GM23338 (cell line): ENCODE measurements around the gene NEURL1. TPM values are rescaled to one million over a fixed set of nuclear protein-coding genes. Genes with fewer than 3 reads are reported as not detected.

Source experiments
- ATAC-seq: fragments of 200-7000 bp; cut with Tn5 transposase; 3 replicates; pipeline ENCODE4 v1.9.1; 2020
- DNase-seq: peaks from one replicate; pipeline ENCODE4 v3.0.0-alpha.2; 2015; ENCODE audit warnings: low spot score
- H2AFZ ChIP-seq: fragments of 200-600 bp; sonication (generic); 2 replicates; pipeline ENCODE4 v1.8.0; 2016; ENCODE audit warnings: antibody characterized with exemption, mild to moderate bottlenecking, moderate library complexity
- H3F3A ChIP-seq: fragments of 200-600 bp; sonication (generic); replicated peaks from 2 replicates; pipeline ENCODE4 v1.8.0; 2017; ENCODE audit warnings: antibody characterized with exemption, mixed run types, low read depth
- H3K27ac ChIP-seq: fragments of 200-600 bp; sonication (generic); 2 replicates; pipeline ENCODE4 v1.6.1; 2016; ENCODE audit warnings: low read depth
- H3K27me3 ChIP-seq: fragments of 200-600 bp; sonication (generic); 2 replicates; pipeline ENCODE4 v1.8.0; 2016; ENCODE audit warnings: mild to moderate bottlenecking, mixed run types, moderate library complexity; ENCODE audit not compliant: insufficient read depth
- H3K36me3 ChIP-seq: fragments of 200-600 bp; sonication (generic); 2 replicates; pipeline ENCODE4 v1.8.0; 2016; ENCODE audit warnings: mild to moderate bottlenecking; ENCODE audit not compliant: insufficient read depth
- H3K4me1 ChIP-seq: fragments of 200-600 bp; sonication (generic); 2 replicates; pipeline ENCODE4 v1.8.0; 2016; ENCODE audit warnings: mild to moderate bottlenecking, moderate library complexity; ENCODE audit not compliant: insufficient read depth
- H3K4me2 ChIP-seq: fragments of 200-600 bp; sonication (generic); 2 replicates; pipeline ENCODE4 v1.7.1; 2017; ENCODE audit warnings: mixed run types
- H3K4me3 ChIP-seq: fragments of 200-600 bp; sonication (generic); 2 replicates; pipeline ENCODE4 v1.6.1; 2016; ENCODE audit warnings: mixed run types
- H3K79me2 ChIP-seq: fragments of 200-600 bp; sonication (generic); replicated peaks from 2 replicates; pipeline ENCODE4 v1.8.0; 2017; ENCODE audit warnings: mild to moderate bottlenecking; ENCODE audit not compliant: insufficient read depth
- H3K9me2 ChIP-seq: fragments of 200-600 bp; sonication (generic); 2 replicates; pipeline ENCODE4 v1.8.0; 2017; ENCODE audit not compliant: insufficient read depth
- H4K20me1 ChIP-seq: fragments of 200-600 bp; sonication (generic); replicated peaks from 2 replicates; pipeline ENCODE4 v1.8.0; 2017; ENCODE audit warnings: mild to moderate bottlenecking; ENCODE audit not compliant: insufficient read depth
- H3K27ac Mint-ChIP-seq: 2 replicates; pipeline ENCODE4 v1.8.0; 2020; ENCODE audit warnings: inconsistent platforms, mild to moderate bottlenecking, moderate library complexity, mixed read lengths
- H3K27me3 Mint-ChIP-seq: 3 replicates; pipeline ENCODE4 v1.8.0; 2022; ENCODE audit warnings: low read depth, mild to moderate bottlenecking, moderate library complexity, mixed read lengths, inconsistent platforms; ENCODE audit not compliant: insufficient read depth, poor library complexity
- H3K36me3 Mint-ChIP-seq: 3 replicates; pipeline ENCODE4 v1.8.0; 2021; ENCODE audit warnings: low read depth, mild to moderate bottlenecking, inconsistent platforms, moderate library complexity, mixed read lengths
- H3K4me1 Mint-ChIP-seq: 3 replicates; pipeline ENCODE4 v1.8.0; 2020; ENCODE audit warnings: mild to moderate bottlenecking, inconsistent platforms, mixed read lengths
- H3K4me3 Mint-ChIP-seq: 3 replicates; pipeline ENCODE4 v1.8.0; 2021; ENCODE audit warnings: moderate library complexity, mild to moderate bottlenecking, inconsistent platforms, mixed read lengths
- H3K9me3 Mint-ChIP-seq: 3 replicates; pipeline ENCODE4 v1.8.0; 2020; ENCODE audit warnings: moderate library complexity, mild to moderate bottlenecking, inconsistent platforms, mixed read lengths
- ETS1 ChIP-seq: IDR thresholded peaks from 2 replicates; pipeline ENCODE4 v1.6.1; 2016; ENCODE audit warnings: antibody characterized with exemption
- JUNB ChIP-seq: IDR thresholded peaks from one replicate; pipeline ENCODE4 v1.6.1; 2016; ENCODE audit warnings: antibody characterized with exemption; ENCODE audit not compliant: unreplicated experiment
- NANOG ChIP-seq: IDR thresholded peaks from 2 replicates; pipeline ENCODE4 v1.6.1; 2016; ENCODE audit warnings: antibody characterized with exemption, borderline replicate concordance
- POLR2AphosphoS5 ChIP-seq: IDR thresholded peaks from 2 replicates; pipeline ENCODE4 v1.6.1; 2016; ENCODE audit warnings: antibody characterized with exemption, low read depth
- polyA plus RNA-seq: library from polyadenylated mRNA; unstranded; fragments of >200 nt; fragmentation: Nextera tagmentation; extraction: Ambion mirVana; gene quantifications from 2 replicates; pipeline ENCODE4 v1.2.1, GENCODE V29; 2016
- total RNA-seq: library from RNA; depleted of rRNA; stranded (reverse); fragments of >200 nt; shearing (Covaris generic); gene quantifications from 2 replicates; pipeline ENCODE4 v1.2.3, GENCODE V29; 2014
- TF ChIP-seq, protein P1 (sequence below), 2 experiments: fragments of 200-600 bp in 1 of 2; sonication (generic) in 1 of 2; conservative IDR thresholded peaks; 2 replicates each; pipeline versions ENCODE4 v1.5.1 to v1.6.1; 2016 to 2017; ENCODE audit warnings: antibody characterized with exemption in 2 of 2, low read depth in 2 of 2, mild to moderate bottlenecking in 2 of 2, moderate library complexity in 1 of 2

The NEURL1 gene
- total and polyA plus RNA-seq, 2 experiments from 2014 or later = 0.82 to 1.1 TPM

GRCh38 chr10:103564776-103565520 is 71.4 kb downstream of the NEURL1 start:
- Histone ChIP-seq H3K9me2 (no peaks in the 10 kb centered on the region), H3K36me3 (no peaks in the 10 kb centered on the region), H3K4me3 (no peak overlapping the region), H3K27ac (no peak overlapping the region), H3K27me3 (no peaks in the 10 kb centered on the region), H3K79me2 (no peaks in the 10 kb centered on the region), H2AFZ (no peak overlapping the region), H3K4me1 (no peaks in the 10 kb centered on the region), H4K20me1 (no peaks in the 10 kb centered on the region), H3F3A (no peaks in the 10 kb centered on the region), H3K4me2 (no peak overlapping the region)
- DNase-seq (peak; percentile 87), ATAC-seq (peak; percentile 96)
- H3K9me3 Mint-ChIP-seq = no peaks in the 10 kb centered on the region
- H3K27me3 Mint-ChIP-seq = peaks cover 4% of the 10 kb centered on the region
- no peak overlapping the region for H3K4me3 Mint-ChIP-seq
- no peak overlapping the region for H3K27ac Mint-ChIP-seq
- H3K4me1 Mint-ChIP-seq = no peaks in the 10 kb centered on the region; the same call in 1 of the 3 replicates
- H3K36me3 Mint-ChIP-seq = no peaks in the 10 kb centered on the region
- TF ChIP-seq, protein P1, sequence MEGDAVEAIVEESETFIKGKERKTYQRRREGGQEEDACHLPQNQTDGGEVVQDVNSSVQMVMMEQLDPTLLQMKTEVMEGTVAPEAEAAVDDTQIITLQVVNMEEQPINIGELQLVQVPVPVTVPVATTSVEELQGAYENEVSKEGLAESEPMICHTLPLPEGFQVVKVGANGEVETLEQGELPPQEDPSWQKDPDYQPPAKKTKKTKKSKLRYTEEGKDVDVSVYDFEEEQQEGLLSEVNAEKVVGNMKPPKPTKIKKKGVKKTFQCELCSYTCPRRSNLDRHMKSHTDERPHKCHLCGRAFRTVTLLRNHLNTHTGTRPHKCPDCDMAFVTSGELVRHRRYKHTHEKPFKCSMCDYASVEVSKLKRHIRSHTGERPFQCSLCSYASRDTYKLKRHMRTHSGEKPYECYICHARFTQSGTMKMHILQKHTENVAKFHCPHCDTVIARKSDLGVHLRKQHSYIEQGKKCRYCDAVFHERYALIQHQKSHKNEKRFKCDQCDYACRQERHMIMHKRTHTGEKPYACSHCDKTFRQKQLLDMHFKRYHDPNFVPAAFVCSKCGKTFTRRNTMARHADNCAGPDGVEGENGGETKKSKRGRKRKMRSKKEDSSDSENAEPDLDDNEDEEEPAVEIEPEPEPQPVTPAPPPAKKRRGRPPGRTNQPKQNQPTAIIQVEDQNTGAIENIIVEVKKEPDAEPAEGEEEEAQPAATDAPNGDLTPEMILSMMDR (conservative IDR thresholded peaks at IDR 0.05; ENCODE audit: low read depth in 2 of 2) = peak; percentile 92 to 98
- no peak for TF ChIP-seq NANOG

- peaks cover 3% of the 10 kb centered on the region for H3K27me3 Mint-ChIP-seq
- Histone ChIP-seq H3K4me3 (no peak overlapping the region), H3K27me3 (no peaks in the 10 kb centered on the region), H3K4me2 (no peak overlapping the region), H3K4me1 (no peaks in the 10 kb centered on the region), H3K36me3 (no peaks in the 10 kb centered on the region), H2AFZ (no peak overlapping the region), H4K20me1 (no peaks in the 10 kb centered on the region), H3K27ac (no peak overlapping the region), H3F3A (no peaks in the 10 kb centered on the region), H3K9me2 (no peaks in the 10 kb centered on the region), H3K79me2 (no peaks in the 10 kb centered on the region)
- H3K4me3 Mint-ChIP-seq = no peak overlapping the region
- no peaks in the 10 kb centered on the region for H3K36me3 Mint-ChIP-seq
- H3K4me1 Mint-ChIP-seq = no peaks in the 10 kb centered on the region; the same call in 1 of the 3 replicates
- no peaks in the 10 kb centered on the region for H3K9me3 Mint-ChIP-seq
- DNase-seq (no peak), ATAC-seq (no peak)
- H3K27ac Mint-ChIP-seq = no peak overlapping the region
- TF ChIP-seq, protein P1 (conservative IDR thresholded peaks at IDR 0.05; ENCODE audit: low read depth in 2 of 2) = no peak
- no peak for TF ChIP-seq POLR2AphosphoS5
Measured at GRCh38 chr10:103566536-103566935, 73.0 kb downstream of the NEURL1 start.

DNA sequence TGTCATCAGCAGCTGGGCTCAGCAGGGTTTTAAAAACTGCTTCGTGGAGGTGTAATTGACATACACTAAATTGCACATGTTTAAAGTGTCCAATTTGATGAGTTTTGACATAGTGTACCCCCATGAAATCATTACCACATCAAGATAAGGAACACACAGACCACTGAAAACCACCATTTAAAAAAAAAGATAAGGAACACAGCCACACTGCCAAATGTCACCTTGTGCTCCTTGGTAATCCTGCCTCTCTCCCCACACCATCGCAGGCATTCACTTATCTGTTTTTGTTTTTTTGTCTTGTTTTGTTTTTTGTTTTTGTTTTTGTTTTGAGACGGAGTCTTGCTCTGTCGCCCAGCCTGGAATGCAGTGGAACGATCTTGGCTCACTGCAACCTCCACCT is 75.0 kb downstream of the NEURL1 start:
- Histone ChIP-seq H3F3A (no peaks in the 10 kb centered on the region), H3K4me1 (no peaks in the 10 kb centered on the region), H2AFZ (no peak overlapping the region), H3K27ac (no peak overlapping the region), H3K79me2 (no peaks in the 10 kb centered on the region), H3K36me3 (no peaks in the 10 kb centered on the region), H3K4me2 (no peak overlapping the region), H3K9me2 (no peaks in the 10 kb centered on the region), H3K27me3 (no peaks in the 10 kb centered on the region), H4K20me1 (no peaks in the 10 kb centered on the region), H3K4me3 (no peak overlapping the region)
- no peak for ATAC-seq
- H3K4me1 Mint-ChIP-seq = no peaks in the 10 kb centered on the region; the same call in 1 of the 3 replicates
- H3K36me3 Mint-ChIP-seq = no peaks in the 10 kb centered on the region
- no peak for DNase-seq
- no peak overlapping the region for H3K27ac Mint-ChIP-seq
- H3K9me3 Mint-ChIP-seq = no peaks in the 10 kb centered on the region
- peaks cover 5% of the 10 kb centered on the region for H3K27me3 Mint-ChIP-seq
- no peak overlapping the region; the same call in 2 of the 3 replicates for H3K4me3 Mint-ChIP-seq
- TF ChIP-seq JUNB (no peak), ETS1 (no peak)
